ENCODE data around the gene SLC25A51. TPM values are rescaled to one million over a fixed set of nuclear protein-coding genes. Genes with fewer than 3 reads are reported as not detected.

SLC25A51 gene
- total RNA-seq, 1 experiment from 2014 or later: 12.9 TPM

DNA sequence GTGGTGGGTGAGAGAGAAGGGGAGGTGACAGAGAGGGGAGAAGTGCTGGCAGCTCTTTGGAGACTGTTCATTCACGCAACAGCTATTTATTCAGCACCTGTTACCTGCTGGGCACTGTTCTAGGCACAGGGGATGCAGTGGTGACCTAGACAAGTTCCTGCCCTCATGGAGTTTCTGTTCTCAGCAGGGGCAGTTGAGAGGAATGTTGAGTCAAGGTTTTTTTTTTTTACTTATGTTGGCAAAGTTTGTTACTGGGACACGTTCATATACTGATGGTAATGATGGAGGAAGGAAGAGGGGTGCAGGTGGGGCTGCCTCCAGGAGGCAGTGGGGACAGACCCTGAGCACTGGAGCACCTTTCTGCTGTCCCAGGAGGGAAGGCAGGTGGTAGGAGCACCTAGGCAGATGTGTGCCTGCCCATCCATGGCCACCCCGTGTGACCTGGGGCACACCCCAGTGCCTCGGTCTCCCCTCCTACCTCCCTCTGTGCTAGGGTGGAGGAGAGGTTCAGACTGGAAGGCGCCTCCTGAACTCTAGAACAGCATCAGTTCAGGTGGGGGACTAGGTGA, 49.4 kb upstream of the SLC25A51 start:
- H4K20me1 ChIP-seq (ENCODE audit: control insufficient read depth, insufficient read depth, insufficient read length): no peaks in the 10 kb centered on the region
- no peak overlapping the region for H2AK5ac ChIP-seq (ENCODE audit: insufficient read length, low read length)
- no peak overlapping the region for H3K56ac ChIP-seq (ENCODE audit: insufficient read length, low read depth, low read length)
- no peak overlapping the region for H3K18ac ChIP-seq (ENCODE audit: insufficient read length, low read depth, low read length)
- Mint-ChIP-seq H3K27ac (0 out of 7 replicates have a peak overlapping the region, but pooled peaks of 1 of the 3 experiments have one; percentile 57), H3K9me3 (no peaks in the 10 kb centered on the region), H3K27me3 (ENCODE audit: low read depth) (no peaks in the 10 kb centered on the region; the same call in 1 of the 2 replicates), H3K36me3 (ENCODE audit: insufficient read depth in 1 of 3, low read depth in 3 of 3) (peaks cover 3 to 44% (median 26%) of the 10 kb centered on the region in 3 experiments; a peak in 5 of 7 replicates), H3K4me3 (no peak overlapping the region), H3K4me1 (no peaks in the 10 kb centered on the region)
- TF ChIP-seq CTCF (conservative IDR thresholded peaks at IDR 0.05): no peak
- no peaks in the 10 kb centered on the region for H3K27me3 ChIP-seq (ENCODE audit: insufficient read depth, low read length)
- H3K4me1 ChIP-seq (ENCODE audit: insufficient read depth, low read length): no peaks in the 10 kb centered on the region
- no peaks in the 10 kb centered on the region for H3K79me1 ChIP-seq (ENCODE audit: insufficient read depth, low read depth, low read length, poor library complexity, severe bottlenecking)
- H4K8ac ChIP-seq (replicated peaks; ENCODE audit: insufficient read length, low read depth, low read length): no peak overlapping the region
- no peaks in the 10 kb centered on the region for H3K23me2 ChIP-seq (ENCODE audit: insufficient read length, low read depth, low read length, poor library complexity, severe bottlenecking)
- no peak overlapping the region for H3K23ac ChIP-seq (ENCODE audit: insufficient read length, low read depth, low read length)
- H3K14ac ChIP-seq (ENCODE audit: insufficient read depth, low read length): no peak overlapping the region
- no peak overlapping the region for H2BK120ac ChIP-seq (ENCODE audit: low read depth, low read length, poor library complexity, severe bottlenecking)
- no peak overlapping the region for H4K5ac ChIP-seq (ENCODE audit: insufficient read length, low read depth, low read length)
- no peak overlapping the region for H3T11ph ChIP-seq (ENCODE audit: low read length)
- no peak overlapping the region for H2BK12ac ChIP-seq (ENCODE audit: insufficient read length, low read depth, low read length)
- no CpG with 5 or more reads among the region's 5 CpGs for WGBS (ENCODE audit: extremely low coverage, insufficient read length, low lambda C conversion rate)
- H2AFZ ChIP-seq (ENCODE audit: low read length): no peak overlapping the region
- no peak for DNase-seq
- no peak overlapping the region for H3K27ac ChIP-seq (ENCODE audit: insufficient read length, low read depth, low read length)
- no peak overlapping the region for H4K91ac ChIP-seq (ENCODE audit: insufficient read length, low read depth, low read length)
- no peaks in the 10 kb centered on the region for H3K9me3 ChIP-seq (ENCODE audit: control insufficient read depth, low read depth, low read length)
- H2BK20ac ChIP-seq (ENCODE audit: low read depth, low read length, poor library complexity, severe bottlenecking): no peak overlapping the region
- no peak overlapping the region for H2BK15ac ChIP-seq (ENCODE audit: low read depth, low read length)
- no peak overlapping the region for H3K4ac ChIP-seq (ENCODE audit: low read depth, low read length)
- no peak overlapping the region for H2BK5ac ChIP-seq (ENCODE audit: insufficient read length, low read length)
- no peak overlapping the region for H3K4me2 ChIP-seq (ENCODE audit: insufficient read depth, insufficient read length, low read length)
- H3K79me2 ChIP-seq (ENCODE audit: insufficient read depth, low read length): no peaks in the 10 kb centered on the region; the same call in 1 of the 2 replicates
- H3K9ac ChIP-seq (ENCODE audit: extremely low read depth, insufficient read length, low read length): no peak overlapping the region

All from H9 (cell line).